Muscle layer of colon (tissue), 2 donors: ENCODE data around the gene ST3GAL4.
"Not testable (repeated sequence)": the region's sequence is repeated elsewhere in the genome, so short reads cannot be mapped to it uniquely, and the experiment has no call there.

Experiments
- H3K27ac ChIP-seq: one replicate; pipeline ENCODE4 v1.7.0; 2013; ENCODE audit warnings: low read depth, mild to moderate bottlenecking, low read length, moderate library complexity
- H3K27me3 ChIP-seq, 2 donors: one replicate each; pipeline ENCODE4 v1.7.0; 2013; ENCODE audit warnings: low read length in 2 of 2, mild to moderate bottlenecking in 2 of 2; ENCODE audit not compliant: insufficient read depth in 2 of 2, control insufficient read depth in 1 of 2
- H3K36me3 ChIP-seq: one replicate; pipeline ENCODE4 v1.7.0; 2013; ENCODE audit warnings: mild to moderate bottlenecking, low read length; ENCODE audit not compliant: insufficient read depth
- H3K4me1 ChIP-seq: one replicate; pipeline ENCODE4 v1.7.0; 2013; ENCODE audit warnings: mild to moderate bottlenecking, low read length; ENCODE audit not compliant: insufficient read depth
- H3K4me3 ChIP-seq, 2 donors: one replicate each; pipeline ENCODE4 v1.7.0; 2013; ENCODE audit warnings: low read length in 2 of 2, low read depth in 1 of 2, mild to moderate bottlenecking in 1 of 2, moderate library complexity in 1 of 2
- H3K9ac ChIP-seq: one replicate; pipeline ENCODE4 v1.7.0; 2013; ENCODE audit warnings: low read length
- H3K9me3 ChIP-seq: one replicate; pipeline ENCODE4 v1.7.0; 2013; ENCODE audit warnings: mild to moderate bottlenecking, low read length
- donor health status: abdominal sarcoma.
- donor health status: Adenocarcinoma of cecum.

The ST3GAL4 gene

GRCh38 chr11:126395784-126396183, 40.3 kb downstream of the ST3GAL4 start:
- H3K4me3 ChIP-seq, H3K9me3 ChIP-seq, H3K36me3 ChIP-seq, H3K9ac ChIP-seq, H3K27me3 ChIP-seq, H3K27ac ChIP-seq: not testable (repeated sequence)
- peaks cover 19% of the 10 kb centered on the region for H3K4me1 ChIP-seq

GRCh38 chr11:126396266-126396665, 40.8 kb downstream of the ST3GAL4 start:
- not testable (repeated sequence) for H3K9me3 ChIP-seq, H3K27ac ChIP-seq, H3K36me3 ChIP-seq, H3K27me3 ChIP-seq, H3K9ac ChIP-seq, H3K4me3 ChIP-seq
- H3K4me1 ChIP-seq = peaks cover 16% of the 10 kb centered on the region

- H3K4me1 ChIP-seq = peaks cover 9% of the 10 kb centered on the region
- no peaks in the 10 kb centered on the region for H3K9me3 ChIP-seq
- H3K36me3 ChIP-seq = no peaks in the 10 kb centered on the region
- H3K9ac ChIP-seq = no peak overlapping the region
- H3K27me3 ChIP-seq = no peaks in the 10 kb centered on the region
- H3K4me3 ChIP-seq = no peak overlapping the region
- H3K27ac ChIP-seq = no peak overlapping the region
Observed at GRCh38 chr11:126396965-126397364, 41.5 kb downstream of the ST3GAL4 start.

GRCh38 chr11:126398296-126398695, 42.8 kb downstream of the ST3GAL4 start:
- Histone ChIP-seq H3K9me3 (no peaks in the 10 kb centered on the region), H3K27me3 (no peaks in the 10 kb centered on the region), H3K4me3 (no peak overlapping the region), H3K27ac (no peak overlapping the region), H3K9ac (no peak overlapping the region), H3K4me1 (no peaks in the 10 kb centered on the region), H3K36me3 (no peaks in the 10 kb centered on the region)

- Histone ChIP-seq H3K36me3 (no peaks in the 10 kb centered on the region), H3K4me3 (no peak overlapping the region), H3K9ac (no peak overlapping the region), H3K27ac (no peak overlapping the region), H3K27me3 (no peaks in the 10 kb centered on the region), H3K9me3 (no peaks in the 10 kb centered on the region), H3K4me1 (no peaks in the 10 kb centered on the region)
Observed at GRCh38 chr11:126398721-126399120, 43.2 kb downstream of the ST3GAL4 start.

GRCh38 chr11:126400019-126400418, 44.5 kb downstream of the ST3GAL4 start:
- H3K4me1 ChIP-seq = no peaks in the 10 kb centered on the region

GRCh38 chr11:126400479-126400878, 45.0 kb downstream of the ST3GAL4 start:
- Histone ChIP-seq H3K9me3 (no peaks in the 10 kb centered on the region), H3K9ac (no peak overlapping the region), H3K27me3 (no peaks in the 10 kb centered on the region), H3K27ac (no peak overlapping the region), H3K36me3 (no peaks in the 10 kb centered on the region), H3K4me1 (no peaks in the 10 kb centered on the region), H3K4me3 (no peak overlapping the region)

More at GRCh38 chr11:126400019-126400418, 44.5 kb downstream of the ST3GAL4 start:
- Histone ChIP-seq H3K27ac (no peak overlapping the region), H3K9me3 (no peaks in the 10 kb centered on the region), H3K27me3 (no peaks in the 10 kb centered on the region), H3K4me3 (no peak overlapping the region), H3K9ac (no peak overlapping the region), H3K36me3 (no peaks in the 10 kb centered on the region)

- Histone ChIP-seq H3K4me1 (no peaks in the 10 kb centered on the region), H3K36me3 (peaks cover 7% of the 10 kb centered on the region), H3K27ac (no peak overlapping the region), H3K9me3 (no peaks in the 10 kb centered on the region), H3K4me3 (no peak overlapping the region), H3K9ac (no peak overlapping the region), H3K27me3 (no peaks in the 10 kb centered on the region)
Observed at GRCh38 chr11:126403022-126403581, 47.6 kb downstream of the ST3GAL4 start.

GRCh38 chr11:126403658-126404057, 48.2 kb downstream of the ST3GAL4 start:
- Histone ChIP-seq H3K27me3 (no peaks in the 10 kb centered on the region), H3K27ac (no peak overlapping the region), H3K36me3 (peaks cover 13% of the 10 kb centered on the region), H3K9ac (no peak overlapping the region), H3K4me3 (no peak overlapping the region), H3K4me1 (no peaks in the 10 kb centered on the region), H3K9me3 (no peaks in the 10 kb centered on the region)

GRCh38 chr11:126404367-126404766, 48.9 kb downstream of the ST3GAL4 start:
- H3K4me3 ChIP-seq = no peak overlapping the region
- H3K36me3 ChIP-seq = peaks cover 20% of the 10 kb centered on the region
- H3K9ac ChIP-seq = no peak overlapping the region
- no peak overlapping the region for H3K27ac ChIP-seq
- H3K27me3 ChIP-seq = no peaks in the 10 kb centered on the region
- no peaks in the 10 kb centered on the region for H3K9me3 ChIP-seq
- H3K4me1 ChIP-seq = no peaks in the 10 kb centered on the region

- Histone ChIP-seq H3K4me3 (no peak overlapping the region), H3K27ac (no peak overlapping the region), H3K27me3 (no peaks in the 10 kb centered on the region), H3K4me1 (no peaks in the 10 kb centered on the region), H3K36me3 (peaks cover 27% of the 10 kb centered on the region), H3K9ac (no peak overlapping the region), H3K9me3 (no peaks in the 10 kb centered on the region)
Observed at GRCh38 chr11:126405374-126405773, 49.9 kb downstream of the ST3GAL4 start.

GRCh38 chr11:126405906-126406305, 50.4 kb downstream of the ST3GAL4 start:
- H3K36me3 ChIP-seq = peaks cover 27% of the 10 kb centered on the region
- H3K9ac ChIP-seq = no peak overlapping the region
- no peaks in the 10 kb centered on the region for H3K4me1 ChIP-seq
- no peaks in the 10 kb centered on the region for H3K27me3 ChIP-seq
- H3K4me3 ChIP-seq = no peak overlapping the region
- H3K27ac ChIP-seq = no peak overlapping the region
- H3K9me3 ChIP-seq = no peaks in the 10 kb centered on the region
